Smooth muscle cell (in vitro differentiated cells): ENCODE results near the gene KAZN. TPM values are rescaled to one million over a fixed set of nuclear protein-coding genes. Genes with fewer than 3 reads are reported as not detected.
"Not testable (repeated sequence)": the region's sequence is repeated elsewhere in the genome, so short reads cannot be mapped to it uniquely, and the experiment has no call there.

Source experiments
- DNase-seq: peaks from one replicate; lab custom pipeline; 2025; ENCODE audit not compliant: unreplicated experiment; lab: John Stamatoyannopoulos, UW
- H2AFZ ChIP-seq: fragments of 200-600 bp; sonication (generic); 2 replicates; pipeline ENCODE4 v1.6.0; 2016; ENCODE audit warnings: antibody characterized with exemption, low read depth, mild to moderate bottlenecking
- H3F3A ChIP-seq: fragments of 200-600 bp; sonication (generic); 2 replicates; pipeline ENCODE4 v1.6.0; 2017; ENCODE audit warnings: antibody characterized with exemption, low read depth
- H3K27ac ChIP-seq: fragments of 200-600 bp; sonication (generic); 2 replicates; pipeline ENCODE4 v1.5.1; 2016; ENCODE audit warnings: low read depth, mild to moderate bottlenecking
- H3K27me3 ChIP-seq: fragments of 200-600 bp; sonication (generic); 2 replicates; pipeline ENCODE4 v1.6.1; 2016; ENCODE audit warnings: low read depth, mild to moderate bottlenecking
- H3K36me3 ChIP-seq: fragments of 200-600 bp; sonication (generic); 2 replicates; pipeline ENCODE4 v1.5.1; 2016; ENCODE audit warnings: low read depth
- H3K4me1 ChIP-seq: fragments of 200-600 bp; sonication (generic); 2 replicates; pipeline ENCODE4 v1.5.1; 2016; ENCODE audit warnings: low read depth
- H3K4me2 ChIP-seq: fragments of 200-600 bp; sonication (generic); 2 replicates; pipeline ENCODE4 v1.6.0; 2016; ENCODE audit warnings: mild to moderate bottlenecking
- H3K4me3 ChIP-seq: fragments of 200-600 bp; sonication (generic); 2 replicates; pipeline ENCODE4 v1.5.1; 2016; ENCODE audit warnings: mild to moderate bottlenecking
- H3K79me2 ChIP-seq: fragments of 200-600 bp; sonication (generic); 2 replicates; pipeline ENCODE4 v1.6.0; 2016; ENCODE audit warnings: low read depth, mild to moderate bottlenecking
- H3K9ac ChIP-seq: fragments of 200-600 bp; sonication (generic); 2 replicates; pipeline ENCODE4 v1.6.0; 2016; ENCODE audit warnings: low read depth
- H3K9me3 ChIP-seq: fragments of 200-600 bp; sonication (generic); replicated peaks from 2 replicates; pipeline ENCODE4 v1.5.1; 2016; ENCODE audit warnings: low read depth
- H4K20me1 ChIP-seq: fragments of 200-600 bp; sonication (generic); 2 replicates; pipeline ENCODE4 v1.6.0; 2016; ENCODE audit warnings: low read depth
- WGBS: methylation state at CpG from one replicate; pipeline ENCODE4 v1.1.7; 2016; ENCODE audit warnings: low lambda C conversion rate; 5-methylcytosine and 5-hydroxymethylcytosine counted together
- polyA plus RNA-seq: library from polyadenylated mRNA; unstranded; fragments of >200 nt; fragmentation: Nextera tagmentation; extraction: Ambion mirVana; gene quantifications from 2 replicates; pipeline ENCODE4 v1.2.1, GENCODE V29; 2016
- total RNA-seq: library from RNA; depleted of rRNA; stranded (reverse); fragments of >200 nt; gene quantifications from 2 replicates; pipeline ENCODE4 v1.2.3, GENCODE V29; 2014
- TF ChIP-seq, protein P1 (sequence below): fragments of 200-600 bp; sonication (generic); IDR thresholded peaks from 2 replicates; pipeline ENCODE4 v1.5.1; 2017; ENCODE audit warnings: borderline replicate concordance, mild to moderate bottlenecking, antibody characterized with exemption; ENCODE audit not compliant: insufficient read depth, poor library complexity, severe bottlenecking

KAZN gene
- total and polyA plus RNA-seq, 2 experiments from 2014 or later: 6.3 to 8.2 TPM

DNA sequence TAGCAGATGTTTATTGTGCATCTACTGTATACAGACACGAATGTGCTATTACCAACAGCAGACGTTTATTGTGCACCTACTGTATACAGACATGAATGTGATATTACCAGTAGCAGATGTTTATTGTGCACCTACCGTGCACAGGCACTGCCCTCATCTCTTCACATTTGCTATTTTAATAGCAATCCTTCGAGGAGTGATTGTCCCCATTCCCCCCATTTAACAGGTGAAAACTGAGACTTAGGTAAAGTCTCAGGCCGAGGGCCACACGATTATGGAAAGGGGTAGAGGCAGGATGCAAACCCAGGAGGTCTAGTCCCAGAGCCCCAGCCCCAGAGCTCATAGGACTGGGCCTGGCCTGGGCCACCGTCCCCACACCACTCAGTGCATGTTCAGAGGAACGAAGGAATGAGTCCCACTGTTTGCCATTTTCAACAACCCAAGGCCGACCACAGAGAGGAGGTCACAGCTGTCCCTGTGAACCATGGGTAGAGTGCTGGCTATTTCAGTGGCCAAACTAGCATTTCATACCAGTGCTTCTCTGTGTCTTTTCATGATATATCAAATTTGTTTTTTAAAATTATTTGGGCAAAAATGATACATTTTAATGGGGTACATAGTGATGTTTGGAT is 440.6 kb downstream of the KAZN start:
- H3K79me2 ChIP-seq: no peaks in the 10 kb centered on the region
- no peaks in the 10 kb centered on the region for H3K27me3 ChIP-seq
- no peaks in the 10 kb centered on the region for H3F3A ChIP-seq
- H3K9me3 ChIP-seq: no peaks in the 10 kb centered on the region
- no peak overlapping the region for H3K4me2 ChIP-seq
- DNase-seq: no peak
- H3K27ac ChIP-seq: no peak overlapping the region
- H3K36me3 ChIP-seq: no peaks in the 10 kb centered on the region
- WGBS: 93% methylated on average over 9 of the region's 9 CpGs
- no peaks in the 10 kb centered on the region for H3K4me1 ChIP-seq
- no peak overlapping the region for H3K4me3 ChIP-seq
- TF ChIP-seq, protein P1, sequence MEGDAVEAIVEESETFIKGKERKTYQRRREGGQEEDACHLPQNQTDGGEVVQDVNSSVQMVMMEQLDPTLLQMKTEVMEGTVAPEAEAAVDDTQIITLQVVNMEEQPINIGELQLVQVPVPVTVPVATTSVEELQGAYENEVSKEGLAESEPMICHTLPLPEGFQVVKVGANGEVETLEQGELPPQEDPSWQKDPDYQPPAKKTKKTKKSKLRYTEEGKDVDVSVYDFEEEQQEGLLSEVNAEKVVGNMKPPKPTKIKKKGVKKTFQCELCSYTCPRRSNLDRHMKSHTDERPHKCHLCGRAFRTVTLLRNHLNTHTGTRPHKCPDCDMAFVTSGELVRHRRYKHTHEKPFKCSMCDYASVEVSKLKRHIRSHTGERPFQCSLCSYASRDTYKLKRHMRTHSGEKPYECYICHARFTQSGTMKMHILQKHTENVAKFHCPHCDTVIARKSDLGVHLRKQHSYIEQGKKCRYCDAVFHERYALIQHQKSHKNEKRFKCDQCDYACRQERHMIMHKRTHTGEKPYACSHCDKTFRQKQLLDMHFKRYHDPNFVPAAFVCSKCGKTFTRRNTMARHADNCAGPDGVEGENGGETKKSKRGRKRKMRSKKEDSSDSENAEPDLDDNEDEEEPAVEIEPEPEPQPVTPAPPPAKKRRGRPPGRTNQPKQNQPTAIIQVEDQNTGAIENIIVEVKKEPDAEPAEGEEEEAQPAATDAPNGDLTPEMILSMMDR: no peak
- no peak overlapping the region for H2AFZ ChIP-seq
- H4K20me1 ChIP-seq: no peaks in the 10 kb centered on the region
- H3K9ac ChIP-seq: no peak overlapping the region

DNA sequence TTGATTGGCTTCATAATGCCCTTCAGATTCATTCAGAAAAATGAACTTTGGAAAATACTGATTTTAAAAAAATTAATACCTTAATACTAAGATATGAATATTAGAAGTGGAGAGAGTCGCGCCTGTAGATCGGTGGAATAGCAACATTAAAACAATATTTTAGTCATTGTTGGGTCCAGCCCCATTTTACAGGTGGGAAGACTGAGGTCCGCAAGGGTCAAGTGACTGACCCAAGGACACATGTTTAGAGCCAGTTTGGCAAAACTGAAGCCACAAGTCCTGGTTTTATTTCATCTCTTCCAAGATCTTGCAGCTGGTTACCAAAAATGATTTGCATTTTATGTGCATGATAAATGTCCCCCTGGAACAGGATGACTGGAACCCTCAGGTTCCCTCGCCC is 441.4 kb downstream of the KAZN start:
- no peaks in the 10 kb centered on the region for H3K27me3 ChIP-seq
- no peaks in the 10 kb centered on the region for H3K36me3 ChIP-seq
- TF ChIP-seq, protein P1: no peak
- no peak overlapping the region for H3K4me2 ChIP-seq
- no peak overlapping the region for H2AFZ ChIP-seq
- no peak overlapping the region for H3K9ac ChIP-seq
- no peaks in the 10 kb centered on the region for H4K20me1 ChIP-seq
- no peaks in the 10 kb centered on the region for H3K79me2 ChIP-seq
- no peak overlapping the region for H3K27ac ChIP-seq
- H3K4me1 ChIP-seq: no peaks in the 10 kb centered on the region
- H3F3A ChIP-seq: no peaks in the 10 kb centered on the region
- DNase-seq: no peak
- no peaks in the 10 kb centered on the region for H3K9me3 ChIP-seq
- H3K4me3 ChIP-seq: no peak overlapping the region
- WGBS: 95% methylated on average over 5 of the region's 5 CpGs

DNA sequence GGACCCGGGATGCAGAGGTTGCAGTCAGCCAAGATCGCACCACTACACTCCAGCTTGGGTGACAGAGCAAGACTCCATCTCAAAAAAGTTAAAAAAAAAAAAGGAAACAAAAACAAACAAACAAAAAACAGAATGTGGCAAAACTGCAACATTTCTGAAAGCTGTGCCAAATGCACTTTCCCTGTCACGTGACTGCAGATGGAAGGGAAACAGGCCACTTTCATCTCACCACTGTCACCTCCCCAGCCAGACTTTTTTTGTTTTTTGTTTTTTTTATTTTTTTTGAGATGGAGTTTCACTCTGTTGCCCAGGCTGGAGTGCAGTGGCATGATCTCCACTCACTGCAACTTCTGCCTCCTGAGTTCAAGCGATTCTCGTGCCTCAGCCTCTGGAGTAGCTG is 442.2 kb downstream of the KAZN start:
- not testable (repeated sequence) for H3K4me2 ChIP-seq, H3K79me2 ChIP-seq, H3K27ac ChIP-seq, H3K4me3 ChIP-seq, DNase-seq, H3K9ac ChIP-seq, H3K9me3 ChIP-seq, H3K27me3 ChIP-seq, H3K4me1 ChIP-seq, H3K36me3 ChIP-seq, H3F3A ChIP-seq, H2AFZ ChIP-seq, H4K20me1 ChIP-seq
- WGBS: 96% methylated on average over 5 of the region's 5 CpGs

DNA sequence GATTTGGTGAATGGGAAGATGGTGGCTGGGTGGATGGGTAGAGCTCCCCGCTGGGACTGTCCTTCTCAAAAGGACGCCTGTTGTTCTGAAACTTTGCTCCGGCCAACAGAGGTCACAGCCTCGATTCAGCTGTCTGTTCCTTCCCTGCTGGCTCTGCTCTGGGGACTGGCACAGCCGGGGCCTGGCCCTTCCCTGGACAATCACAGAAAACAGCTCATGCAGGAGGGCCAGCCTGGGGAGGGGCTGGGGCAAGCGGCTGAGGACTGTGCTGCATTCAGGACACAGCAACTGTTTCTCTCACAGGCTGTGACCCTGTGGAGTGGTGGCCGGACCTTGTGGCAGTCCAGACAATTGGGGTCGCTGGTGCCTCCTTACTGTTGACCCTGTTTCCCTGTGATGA is 444.4 kb downstream of the KAZN start:
- no peaks in the 10 kb centered on the region for H3K79me2 ChIP-seq
- 98% methylated on average over 8 of the region's 8 CpGs for WGBS
- no peaks in the 10 kb centered on the region for H3F3A ChIP-seq
- H3K4me1 ChIP-seq: no peaks in the 10 kb centered on the region
- no peak overlapping the region for H3K4me2 ChIP-seq
- no peaks in the 10 kb centered on the region for H3K27me3 ChIP-seq
- TF ChIP-seq, protein P1: no peak
- no peak overlapping the region for H3K27ac ChIP-seq
- H4K20me1 ChIP-seq: no peaks in the 10 kb centered on the region
- no peak overlapping the region for H3K4me3 ChIP-seq
- H3K9ac ChIP-seq: no peak overlapping the region
- H2AFZ ChIP-seq: no peak overlapping the region
- no peaks in the 10 kb centered on the region for H3K9me3 ChIP-seq
- DNase-seq: no peak
- H3K36me3 ChIP-seq: no peaks in the 10 kb centered on the region
